ENCODE measurements around the gene TMEM109. TPM values are rescaled to one million over a fixed set of nuclear protein-coding genes. Genes with fewer than 3 reads are reported as not detected.

The TMEM109 gene
- total and polyA plus RNA-seq, 2 of the 4 experiments (the other 2 are of a cell fraction) = 15.1 to 69.7 TPM

GRCh38 chr11:60919320-60919719 lies 5.4 kb downstream of the TMEM109 start:
- Histone ChIP-seq H3K4me1 (ENCODE audit: control insufficient read depth, insufficient read depth, low read length) (peaks cover 11% of the 10 kb centered on the region), H3K36me3 (ENCODE audit: control insufficient read depth, insufficient read depth, low read length) (peaks cover 26% of the 10 kb centered on the region), H2BK15ac (ENCODE audit: low read depth, low read length) (no peak overlapping the region), H2AK5ac (ENCODE audit: low read depth, low read length) (no peak overlapping the region), H4K91ac (ENCODE audit: insufficient read depth, low read depth, low read length) (no peak overlapping the region), H3K9me1 (ENCODE audit: insufficient read depth, low read length) (peaks cover 14% of the 10 kb centered on the region; the same call in 1 of the 2 replicates), H3K9me3 (ENCODE audit: control insufficient read depth, insufficient read depth, low read length) (no peaks in the 10 kb centered on the region), H2BK20ac (ENCODE audit: low read depth, low read length) (no peak overlapping the region), H2AK9ac (replicated peaks; ENCODE audit: low read depth, low read length, poor library complexity) (peak overlapping the region; percentile 10), H2BK120ac (ENCODE audit: low read depth, low read length) (no peak overlapping the region), H3K4me2 (ENCODE audit: low read depth, low read length) (no peak overlapping the region), H3K79me1 (ENCODE audit: low read depth in 1 of 2, low read length in 2 of 2) (peaks cover 23 to 63% of the 10 kb centered on the region in 2 experiments), H3K4me3 (ENCODE audit: insufficient read depth, low read depth, low read length) (no peak overlapping the region), H3K9ac (ENCODE audit: low read depth, low read length) (no peak overlapping the region), H3K14ac (replicated peaks; ENCODE audit: low read depth, low read length) (no peak overlapping the region), H2AFZ (replicated peaks; ENCODE audit: low read length, poor library complexity) (no peak overlapping the region), H3K18ac (ENCODE audit: low read depth, low read length) (no peak overlapping the region), H2BK5ac (ENCODE audit: low read depth, low read length, poor library complexity, severe bottlenecking) (no peak overlapping the region), H3K56ac (ENCODE audit: extremely low read depth, insufficient read depth, low read length) (no peak overlapping the region), H3K27me3 (ENCODE audit: control insufficient read depth, insufficient read depth, low read length) (no peaks in the 10 kb centered on the region), H4K20me1 (ENCODE audit: insufficient read depth, low read length) (peaks cover 14% of the 10 kb centered on the region), H3K23ac (ENCODE audit: low read depth, low read length) (no peak overlapping the region), H4K8ac (ENCODE audit: low read depth in 2 of 2, low read length in 2 of 2) (no peak overlapping the region), H3K4ac (ENCODE audit: low read depth, low read length) (no peak overlapping the region), H4K5ac (ENCODE audit: low read depth, low read length) (no peak overlapping the region), H3K27ac (ENCODE audit: insufficient read depth, low read length) (no peak overlapping the region)
- DNase-seq (no peak), ATAC-seq (ENCODE audit: low read depth) (no peak)
- in situ Hi-C loops (cut with MboI; ENCODE audit: low sequenced_read_pairs) = loop anchor here (25.0 kb wide), 1 partner anchor 1332 kb away; no protein-coding TSS in a partner anchor
- TF ChIP-seq MXI1 (IDR thresholded peaks at IDR 0.05; ENCODE audit: borderline replicate concordance, low read depth, low read length) (no peak), SMC3 (IDR thresholded peaks at IDR 0.05; ENCODE audit: low read depth, low read length) (no peak), RAD21 (IDR thresholded peaks at IDR 0.05; ENCODE audit: low read length) (no peak), CHD1 (IDR thresholded peaks at IDR 0.05; ENCODE audit: low read depth, low read length) (no peak), POLR2A (IDR thresholded peaks at IDR 0.05; ENCODE audit: low read depth, low read length) (no peak), CEBPB (IDR thresholded peaks at IDR 0.05; ENCODE audit: low read depth, low read length) (no peak), BHLHE40 (IDR thresholded peaks at IDR 0.05; ENCODE audit: low read depth, low read length) (no peak), NFE2L2 (IDR thresholded peaks at IDR 0.05; ENCODE audit: low read depth, low read length) (no peak), MAFK (IDR thresholded peaks at IDR 0.05; ENCODE audit: low read depth, low read length) (no peak), RFX5 (IDR thresholded peaks at IDR 0.05; ENCODE audit: low read depth, low read length) (no peak), CTCF (conservative IDR thresholded peaks at IDR 0.05; ENCODE audit: low read depth, low read length) (no peak), RCOR1 (IDR thresholded peaks at IDR 0.05; ENCODE audit: insufficient replicate concordance, low read length) (no peak), FOS (IDR thresholded peaks at IDR 0.05; ENCODE audit: low read depth, low read length) (no peak), MAZ (IDR thresholded peaks at IDR 0.05; ENCODE audit: borderline replicate concordance, low read depth, low read length) (no peak)
- TF ChIP-seq, protein P1, sequence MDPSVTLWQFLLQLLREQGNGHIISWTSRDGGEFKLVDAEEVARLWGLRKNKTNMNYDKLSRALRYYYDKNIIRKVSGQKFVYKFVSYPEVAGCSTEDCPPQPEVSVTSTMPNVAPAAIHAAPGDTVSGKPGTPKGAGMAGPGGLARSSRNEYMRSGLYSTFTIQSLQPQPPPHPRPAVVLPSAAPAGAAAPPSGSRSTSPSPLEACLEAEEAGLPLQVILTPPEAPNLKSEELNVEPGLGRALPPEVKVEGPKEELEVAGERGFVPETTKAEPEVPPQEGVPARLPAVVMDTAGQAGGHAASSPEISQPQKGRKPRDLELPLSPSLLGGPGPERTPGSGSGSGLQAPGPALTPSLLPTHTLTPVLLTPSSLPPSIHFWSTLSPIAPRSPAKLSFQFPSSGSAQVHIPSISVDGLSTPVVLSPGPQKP (IDR thresholded peaks at IDR 0.05; ENCODE audit: borderline replicate concordance, low read depth, low read length) = no peak
- TF ChIP-seq, protein P2, sequence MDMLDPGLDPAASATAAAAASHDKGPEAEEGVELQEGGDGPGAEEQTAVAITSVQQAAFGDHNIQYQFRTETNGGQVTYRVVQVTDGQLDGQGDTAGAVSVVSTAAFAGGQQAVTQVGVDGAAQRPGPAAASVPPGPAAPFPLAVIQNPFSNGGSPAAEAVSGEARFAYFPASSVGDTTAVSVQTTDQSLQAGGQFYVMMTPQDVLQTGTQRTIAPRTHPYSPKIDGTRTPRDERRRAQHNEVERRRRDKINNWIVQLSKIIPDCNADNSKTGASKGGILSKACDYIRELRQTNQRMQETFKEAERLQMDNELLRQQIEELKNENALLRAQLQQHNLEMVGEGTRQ (IDR thresholded peaks at IDR 0.05; ENCODE audit: low read depth, low read length) = no peak
- dilution Hi-C loops (cut with HindIII; ENCODE audit: low sequenced_read_pairs, unreplicated experiment) = no loop called here
- intact Hi-C loops (cut with micrococcal nuclease) = no loop called here
- WGBS, 2 experiments (ENCODE audit: extremely low coverage in 2 of 2, insufficient read length in 1 of 2) = no CpG with 5 or more reads among the region's 1 CpG
- BruUV-seq (replicated peaks) = no TSS peak
- CTCF ChIA-PET = interaction anchor here (0.6 kb wide), 1 partner anchor 215 kb away, joined by 3 read pairs; no protein-coding TSS in a partner anchor
- POLR2A ChIA-PET (ENCODE audit: unreplicated experiment) = no interaction called here
